ENCODE results near the gene FKBP3. TPM values are rescaled to one million over a fixed set of nuclear protein-coding genes. Genes with fewer than 3 reads are reported as not detected.

FKBP3 gene
- total RNA-seq, 2 experiments from 2014 or later = 70.5 to 73.9 TPM

Other genes with a start within 250 kb of the FKBP3 start
- 10 to 100 TPM; 11.3 to 12.3 TPM for gene KLHL28, start 172.5 kb downstream of the FKBP3 start, total RNA-seq
- 1 to 10 TPM; 5.7 to 6.6 TPM for gene TOGARAM1, start 172.3 kb downstream of the FKBP3 start, total RNA-seq
- gene PRPF39, start 50.4 kb downstream of the FKBP3 start, total RNA-seq = 10 to 100 TPM; 45.2 to 47.5 TPM
- gene FANCM, start 1.4 kb upstream of the FKBP3 start, total RNA-seq = 10 to 100 TPM; 11.5 to 14.6 TPM
- 10 to 100 TPM; 67.0 to 88.4 TPM for gene MIS18BP1, start 118.7 kb upstream of the FKBP3 start, total RNA-seq

All from activated CD4-positive, alpha-beta T cell treated with anti-CD3 and anti-CD28 coated beads for 36 hours (primary cell).